ENCODE results near the gene FITM1.

FITM1 gene

GRCh38 chr14:24136684-24137528, 6.4 kb downstream of the FITM1 start:
- H3K27ac ChIP-seq (ENCODE audit: extremely low read depth, low read depth, low read length), result peak overlapping the region; percentile 90; the same call in 1 of the 2 replicates
- H3K36me3 ChIP-seq (ENCODE audit: control insufficient read depth in 2 of 2, insufficient read depth in 1 of 2, low read length in 2 of 2), result peaks cover 11 to 27% of the 10 kb centered on the region in 2 experiments
- ChIA-PET CTCF (interaction anchor here (0.6 to 1.2 kb wide), 5 partner anchors 9 to 295 kb away, joined by 3 to 4 read pairs (median 3); partner anchors contain the start of genes IRF9 and PSME2), POLR2A (interaction anchor here (0.6 to 7.3 kb wide), 14 partner anchors 10 to 171 kb away, joined by 3 to 163 read pairs (median 8); partner anchors contain the start of genes CIDEB, DCAF11, IPO4 and IRF9)
- H3K9me3 ChIP-seq (ENCODE audit: control insufficient read depth, insufficient read depth, low read depth, low read length), result no peaks in the 10 kb centered on the region
- H3K4me3 ChIP-seq (ENCODE audit: low read depth, low read length), result peak overlapping the region; percentile 92
- peaks cover 4% of the 10 kb centered on the region; the same call in 1 of the 2 replicates for H3K4me1 ChIP-seq (ENCODE audit: control insufficient read depth, insufficient read depth, low read length)
- TF ChIP-seq ZNF335 (tag by site-specific recombination; conservative IDR thresholded peaks at IDR 0.05), result no peak
- no peak for TF ChIP-seq ZNF768 (tag by site-specific recombination; IDR thresholded peaks at IDR 0.05)
- TF ChIP-seq PATZ1 (tag by site-specific recombination; IDR thresholded peaks at IDR 0.05), result no peak; the same call in 1 of the 2 replicates
- TF ChIP-seq ZNF169 (tag by site-specific recombination; IDR thresholded peaks at IDR 0.05), result no peak
- TF ChIP-seq ZBTB49 (tag by site-specific recombination; IDR thresholded peaks at IDR 0.05; ENCODE audit: low read depth), result no peak
- no peak for TF ChIP-seq ZNF501 (tag by site-specific recombination; IDR thresholded peaks at IDR 0.05)
- TF ChIP-seq KLF17 (tag by site-specific recombination; IDR thresholded peaks at IDR 0.05), result 0 out of 2 replicates have a peak, but pooled peaks have one; percentile 15
- TF ChIP-seq WT1 (tag by site-specific recombination; IDR thresholded peaks at IDR 0.05), result no peak
- TF ChIP-seq ZNF354C (tag by site-specific recombination; IDR thresholded peaks at IDR 0.05; ENCODE audit: borderline replicate concordance, low read depth), result no peak
- no peak for TF ChIP-seq ZNF18 (tag by site-specific recombination; IDR thresholded peaks at IDR 0.05)
- no peak for TF ChIP-seq ZBTB1 (tag by site-specific recombination; IDR thresholded peaks at IDR 0.05)
- TF ChIP-seq GFI1B (tag by site-specific recombination; IDR thresholded peaks at IDR 0.05), result no peak
- no peak for TF ChIP-seq SALL2 (tag by site-specific recombination; IDR thresholded peaks at IDR 0.05; ENCODE audit: borderline replicate concordance)
- TF ChIP-seq YY1 (tag by site-specific recombination; IDR thresholded peaks at IDR 0.05), result no peak
- 0 out of 2 replicates have a peak, but pooled peaks have one; percentile 31 for TF ChIP-seq ZBTB17 (tag by site-specific recombination; IDR thresholded peaks at IDR 0.05)
- no peak for TF ChIP-seq ZNF76 (tag by site-specific recombination; IDR thresholded peaks at IDR 0.05; ENCODE audit: borderline replicate concordance, low read depth)
- no peak for TF ChIP-seq ZSCAN5A (tag by site-specific recombination; IDR thresholded peaks at IDR 0.05)
- no peak for TF ChIP-seq ZNF623 (tag by site-specific recombination; IDR thresholded peaks at IDR 0.05)
- no peak for TF ChIP-seq PRDM1 (tag by site-specific recombination; IDR thresholded peaks at IDR 0.05)
- no peak for TF ChIP-seq ZNF221 (tag by site-specific recombination; IDR thresholded peaks at IDR 0.05; ENCODE audit: borderline replicate concordance)
- no peak for TF ChIP-seq ZNF701 (tag by site-specific recombination; IDR thresholded peaks at IDR 0.05)
- no peak for TF ChIP-seq ZNF157 (tag by site-specific recombination; IDR thresholded peaks at IDR 0.05)
- TF ChIP-seq ZBTB20 (tag by site-specific recombination; IDR thresholded peaks at IDR 0.05), result peak; percentile 45; the same call in 1 of the 2 replicates
- TF ChIP-seq BCL11A (tag by site-specific recombination; IDR thresholded peaks at IDR 0.05; ENCODE audit: low read depth), result no peak
- no peak for TF ChIP-seq AEBP2 (tag by site-specific recombination; IDR thresholded peaks at IDR 0.05; ENCODE audit: borderline replicate concordance)
- no peak for TF ChIP-seq REPIN1 (tag by site-specific recombination; IDR thresholded peaks at IDR 0.05; ENCODE audit: low read depth)
- TF ChIP-seq OVOL3 (tag by site-specific recombination; IDR thresholded peaks at IDR 0.05), result no peak

Data from HEK293 (cell line).